DOHH2 (cell line): ENCODE data around the gene TAP2.

ENCODE experiments used
- H3F3A ChIP-seq: fragments of 200-600 bp; sonication (generic), shearing (Covaris generic); 2 replicates; pipeline ENCODE4 v1.6.0; 2016; ENCODE audit warnings: antibody characterized with exemption, mild to moderate bottlenecking; ENCODE audit not compliant: control insufficient read depth, insufficient read depth
- H3K27ac ChIP-seq: fragments of 200-600 bp; sonication (generic); 2 replicates; pipeline ENCODE4 v1.5.1; 2014; ENCODE audit warnings: low read depth, mild to moderate bottlenecking, low read length, moderate library complexity
- H3K27me3 ChIP-seq: fragments of 200-600 bp; sonication (generic); 2 replicates; pipeline ENCODE4 v1.6.1; 2014; ENCODE audit warnings: mild to moderate bottlenecking, low read length, mixed read lengths; ENCODE audit not compliant: control insufficient read depth
- H3K36me3 ChIP-seq: fragments of 200-600 bp; sonication (generic); 2 replicates; pipeline ENCODE4 v1.6.1; 2014; ENCODE audit warnings: mild to moderate bottlenecking, low read length, moderate library complexity, mixed read lengths; ENCODE audit not compliant: control insufficient read depth
- H3K4me1 ChIP-seq: fragments of 200-600 bp; sonication (generic); 2 replicates; pipeline ENCODE4 v1.6.1; 2014; ENCODE audit warnings: mild to moderate bottlenecking, low read length, mixed read lengths; ENCODE audit not compliant: control insufficient read depth
- H3K4me2 ChIP-seq: fragments of 200-600 bp; sonication (generic); 2 replicates; pipeline ENCODE4 v1.6.0; 2014; ENCODE audit warnings: mild to moderate bottlenecking, low read length, moderate library complexity
- H3K4me3 ChIP-seq: fragments of 200-600 bp; sonication (generic); 2 replicates; pipeline ENCODE4 v1.5.1; 2014; ENCODE audit warnings: mild to moderate bottlenecking, low read length, mixed read lengths
- H3K79me2 ChIP-seq: fragments of 200-600 bp; sonication (generic); 2 replicates; pipeline ENCODE4 v1.6.1; 2014; ENCODE audit warnings: mild to moderate bottlenecking, low read length, mixed read lengths; ENCODE audit not compliant: control insufficient read depth
- H3K9me2 ChIP-seq: fragments of 200-600 bp; sonication (generic); replicated peaks from 2 replicates; pipeline ENCODE4 v1.6.1; 2014; ENCODE audit warnings: mild to moderate bottlenecking, low read length, mixed read lengths; ENCODE audit not compliant: control insufficient read depth
- H3K9me3 ChIP-seq: fragments of 200-600 bp; sonication (generic); 2 replicates; pipeline ENCODE4 v1.6.1; 2014; ENCODE audit warnings: antibody characterized with exemption, low read length, mixed read lengths; ENCODE audit not compliant: control insufficient read depth, insufficient read depth
- H4K20me1 ChIP-seq: fragments of 200-600 bp; sonication (generic); 2 replicates; pipeline ENCODE4 v1.6.0; 2014; ENCODE audit warnings: low read depth, mild to moderate bottlenecking, antibody characterized with exemption, low read length, moderate library complexity; ENCODE audit not compliant: control insufficient read depth, insufficient read depth
- EZH2phosphoT487 ChIP-seq: fragments of 200-600 bp; sonication (generic); IDR thresholded peaks from 2 replicates; pipeline ENCODE4 v1.6.1; 2017; ENCODE audit warnings: borderline replicate concordance, mild to moderate bottlenecking, antibody characterized with exemption, low read length, moderate library complexity, mixed read lengths
- TF ChIP-seq, protein P1 (sequence below): fragments of 200-600 bp; sonication (generic); IDR thresholded peaks from one replicate; pipeline ENCODE4 v1.5.1; 2014; ENCODE audit warnings: antibody characterized with exemption, mild to moderate bottlenecking, low read depth, low read length; ENCODE audit not compliant: poor library complexity, severe bottlenecking

The TAP2 gene

DNA sequence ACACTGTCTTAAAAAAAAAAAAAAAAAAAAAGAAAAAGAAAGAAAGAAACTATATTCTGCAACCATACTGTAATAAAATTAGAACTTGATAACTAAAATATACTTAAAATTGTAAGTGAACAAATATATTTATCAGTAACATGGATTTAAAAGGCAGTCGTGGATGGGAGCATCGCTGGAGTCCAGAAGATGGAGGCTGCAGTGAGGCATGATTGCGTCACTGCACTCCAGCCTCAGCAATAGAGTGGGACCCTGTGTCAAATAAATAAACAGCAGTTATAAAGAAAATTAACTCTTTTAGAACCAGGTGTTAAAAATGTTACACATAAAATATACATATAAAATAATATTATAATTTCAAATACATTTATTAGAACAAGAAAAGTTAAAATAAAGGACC is 24.2 kb upstream of the TAP2 start:
- H3K36me3 ChIP-seq, result no peaks in the 10 kb centered on the region
- H3K9me3 ChIP-seq, result no peaks in the 10 kb centered on the region
- H4K20me1 ChIP-seq, result no peaks in the 10 kb centered on the region
- peaks cover 47% of the 10 kb centered on the region for H3K4me1 ChIP-seq
- H3F3A ChIP-seq, result peaks cover 3% of the 10 kb centered on the region; the same call in 1 of the 2 replicates
- H3K4me2 ChIP-seq, result no peak overlapping the region
- H3K27me3 ChIP-seq, result no peaks in the 10 kb centered on the region
- H3K79me2 ChIP-seq, result no peaks in the 10 kb centered on the region
- no peak overlapping the region for H3K27ac ChIP-seq
- H3K9me2 ChIP-seq, result no peaks in the 10 kb centered on the region
- no peak overlapping the region for H3K4me3 ChIP-seq
- TF ChIP-seq, protein P1, sequence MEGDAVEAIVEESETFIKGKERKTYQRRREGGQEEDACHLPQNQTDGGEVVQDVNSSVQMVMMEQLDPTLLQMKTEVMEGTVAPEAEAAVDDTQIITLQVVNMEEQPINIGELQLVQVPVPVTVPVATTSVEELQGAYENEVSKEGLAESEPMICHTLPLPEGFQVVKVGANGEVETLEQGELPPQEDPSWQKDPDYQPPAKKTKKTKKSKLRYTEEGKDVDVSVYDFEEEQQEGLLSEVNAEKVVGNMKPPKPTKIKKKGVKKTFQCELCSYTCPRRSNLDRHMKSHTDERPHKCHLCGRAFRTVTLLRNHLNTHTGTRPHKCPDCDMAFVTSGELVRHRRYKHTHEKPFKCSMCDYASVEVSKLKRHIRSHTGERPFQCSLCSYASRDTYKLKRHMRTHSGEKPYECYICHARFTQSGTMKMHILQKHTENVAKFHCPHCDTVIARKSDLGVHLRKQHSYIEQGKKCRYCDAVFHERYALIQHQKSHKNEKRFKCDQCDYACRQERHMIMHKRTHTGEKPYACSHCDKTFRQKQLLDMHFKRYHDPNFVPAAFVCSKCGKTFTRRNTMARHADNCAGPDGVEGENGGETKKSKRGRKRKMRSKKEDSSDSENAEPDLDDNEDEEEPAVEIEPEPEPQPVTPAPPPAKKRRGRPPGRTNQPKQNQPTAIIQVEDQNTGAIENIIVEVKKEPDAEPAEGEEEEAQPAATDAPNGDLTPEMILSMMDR, result no peak
- no peak for TF ChIP-seq EZH2phosphoT487

DNA sequence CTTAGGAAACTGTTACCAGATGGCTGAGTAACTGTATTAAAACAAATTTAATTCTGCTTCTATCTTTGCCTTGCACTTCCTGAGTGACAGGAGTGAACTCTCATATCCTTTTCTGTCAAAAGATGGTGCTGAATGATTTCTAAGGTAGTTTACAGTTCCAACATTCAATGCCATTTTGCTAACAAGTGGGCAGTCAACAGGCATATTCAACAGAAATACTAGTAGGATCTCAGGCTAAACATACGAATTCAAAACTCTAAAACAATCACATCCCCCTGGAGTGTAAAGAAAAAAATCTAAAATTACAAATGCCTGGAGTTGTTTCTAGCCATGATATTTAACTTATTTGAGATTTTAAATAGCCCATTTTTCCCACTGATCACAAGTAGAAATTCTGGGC is 22.1 kb upstream of the TAP2 start:
- peak overlapping the region; percentile 49 for H3K4me2 ChIP-seq

DNA sequence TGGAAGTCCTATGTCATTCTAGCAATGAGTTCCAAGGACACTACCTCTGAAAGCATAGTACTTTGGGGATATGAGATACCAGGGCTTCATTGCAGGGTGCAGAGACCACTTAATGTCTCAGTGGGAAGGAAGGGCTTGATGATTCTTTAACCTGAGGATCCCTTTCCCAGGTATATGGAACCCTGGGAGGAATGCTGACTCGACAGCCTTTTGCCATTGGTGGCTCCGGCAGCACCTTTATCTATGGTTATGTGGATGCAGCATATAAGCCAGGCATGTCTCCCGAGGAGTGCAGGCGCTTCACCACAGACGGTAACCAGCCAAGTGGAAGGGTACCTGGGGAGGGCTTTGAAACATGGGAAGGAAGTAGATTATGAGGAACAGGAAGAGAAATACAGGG is 19.7 kb upstream of the TAP2 start:
- no peaks in the 10 kb centered on the region for H3K9me3 ChIP-seq
- H4K20me1 ChIP-seq, result no peaks in the 10 kb centered on the region
- H3F3A ChIP-seq, result peaks cover 3% of the 10 kb centered on the region; the same call in 1 of the 2 replicates
- H3K4me3 ChIP-seq, result no peak overlapping the region
- TF ChIP-seq, protein P1, result no peak
- TF ChIP-seq EZH2phosphoT487, result no peak
- no peak overlapping the region for H3K4me2 ChIP-seq
- no peak overlapping the region for H3K27ac ChIP-seq
- no peaks in the 10 kb centered on the region for H3K36me3 ChIP-seq
- no peaks in the 10 kb centered on the region; the same call in 1 of the 2 replicates for H3K27me3 ChIP-seq
- no peaks in the 10 kb centered on the region for H3K79me2 ChIP-seq
- no peaks in the 10 kb centered on the region for H3K9me2 ChIP-seq
- peaks cover 36% of the 10 kb centered on the region for H3K4me1 ChIP-seq

More for the DNA sequence above, 22.1 kb upstream of the TAP2 start:
- H3K4me3 ChIP-seq, result peak overlapping the region; percentile 19; the same call in 1 of the 2 replicates
- no peaks in the 10 kb centered on the region for H3K79me2 ChIP-seq
- H3K27ac ChIP-seq, result no peak overlapping the region
- H3K36me3 ChIP-seq, result no peaks in the 10 kb centered on the region
- no peaks in the 10 kb centered on the region for H4K20me1 ChIP-seq
- H3K9me3 ChIP-seq, result no peaks in the 10 kb centered on the region
- TF ChIP-seq EZH2phosphoT487, result no peak
- TF ChIP-seq, protein P1, result no peak
- no peaks in the 10 kb centered on the region for H3K27me3 ChIP-seq
- H3F3A ChIP-seq, result peaks cover 3% of the 10 kb centered on the region; the same call in 1 of the 2 replicates
- peaks cover 27% of the 10 kb centered on the region for H3K4me1 ChIP-seq
- H3K9me2 ChIP-seq, result no peaks in the 10 kb centered on the region
